NB4 (cell line): ENCODE data around the gene DNAJC6.
"Not testable (repeated sequence)": the region's sequence is repeated elsewhere in the genome, so short reads cannot be mapped to it uniquely, and the experiment has no call there.

Experiments used
- DNase-seq: peaks from one replicate; pipeline ENCODE4 v3.0.0; 2010; ENCODE audit warnings: low read depth
- H3K4me3 ChIP-seq: one replicate; pipeline ENCODE4 v1.5.1; 2011; ENCODE audit warnings: mild to moderate bottlenecking, low read depth, low read length, moderate library complexity
- CTCF ChIP-seq: IDR thresholded peaks from one replicate; pipeline ENCODE4 v1.5.1; 2012; ENCODE audit warnings: low read depth, low read length
- MAX ChIP-seq: IDR thresholded peaks from 2 replicates; pipeline ENCODE4 v1.6.1; 2011; ENCODE audit warnings: low read depth, low read length
- MYC ChIP-seq: IDR thresholded peaks from 2 replicates; pipeline ENCODE4 v1.6.1; 2011; ENCODE audit warnings: low read depth, low read length
- POLR2A ChIP-seq: IDR thresholded peaks from 2 replicates; pipeline ENCODE4 v1.6.1; 2011; ENCODE audit warnings: mild to moderate bottlenecking; ENCODE audit not compliant: insufficient read length; ENCODE audit errors: extremely low read depth

The DNAJC6 gene

DNA sequence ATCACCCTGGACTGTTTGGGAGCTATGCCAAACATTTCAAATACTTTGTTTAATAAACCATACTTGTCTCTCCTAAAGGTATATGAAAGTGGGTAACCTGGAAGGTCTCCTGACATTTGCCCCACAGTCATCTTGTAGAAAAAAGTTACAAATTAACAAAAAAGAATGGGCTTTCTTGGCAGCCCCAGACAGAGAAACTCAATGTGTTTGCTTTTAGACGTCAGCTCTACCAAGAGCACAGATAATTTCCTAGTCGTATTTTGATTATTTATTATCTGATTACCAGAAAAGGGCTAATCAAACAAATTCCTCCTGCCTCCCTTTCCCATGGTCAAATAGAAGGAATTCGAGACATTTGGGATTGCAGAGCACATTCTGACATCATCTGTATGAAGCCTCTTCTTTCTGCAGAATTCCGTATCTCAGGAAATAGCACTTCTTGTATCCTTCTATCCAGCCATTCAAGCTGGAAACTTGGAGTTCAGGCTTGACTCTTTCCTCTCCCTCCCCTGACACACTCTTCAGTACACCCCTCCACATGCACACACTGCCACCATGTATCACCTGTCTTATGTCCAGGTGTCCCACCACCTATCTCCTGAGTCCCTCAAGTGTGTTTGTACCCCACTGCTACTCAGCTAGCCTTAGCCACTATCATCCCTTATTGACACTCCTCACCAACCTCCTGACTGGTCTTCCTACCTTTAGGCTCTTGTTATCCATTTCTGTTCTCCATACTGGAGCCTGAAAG is 68.3 kb downstream of the DNAJC6 start:
- TF ChIP-seq CTCF, result no peak
- no peak for TF ChIP-seq MYC
- no peak for TF ChIP-seq MAX
- no peak for TF ChIP-seq POLR2A
- H3K4me3 ChIP-seq, result no peak overlapping the region
- DNase-seq, result no peak

GRCh38 chr1:65378247-65378946 is 69.1 kb downstream of the DNAJC6 start:
- DNase-seq, result no peak
- TF ChIP-seq MAX (no peak), CTCF (no peak), MYC (no peak), POLR2A (no peak)
- no peak overlapping the region for H3K4me3 ChIP-seq

- not testable (repeated sequence) for H3K4me3 ChIP-seq, DNase-seq
Measured at GRCh38 chr1:65384426-65384825, 75.1 kb downstream of the DNAJC6 start.

DNA sequence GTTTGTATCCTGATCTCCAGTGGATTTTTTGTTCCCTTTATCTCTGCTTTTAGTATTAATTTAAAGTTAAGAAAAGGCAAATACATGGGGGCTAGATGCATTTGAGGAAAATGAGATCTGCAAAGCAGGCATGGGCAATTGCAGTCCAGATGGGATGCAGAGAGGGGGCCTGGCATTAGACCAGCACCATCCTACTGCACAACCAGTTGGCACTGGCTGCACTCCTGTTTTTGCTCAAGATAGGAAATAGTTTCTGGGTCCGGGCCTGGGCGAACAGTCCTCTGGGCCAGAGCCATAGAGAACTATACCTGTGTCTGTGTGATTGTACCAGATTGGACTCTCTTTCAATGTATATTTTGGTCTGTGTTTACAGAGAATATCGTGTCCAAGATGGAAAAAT is 77.1 kb downstream of the DNAJC6 start:
- TF ChIP-seq MAX, result no peak
- TF ChIP-seq MYC, result no peak
- no peak for TF ChIP-seq POLR2A
- no peak for TF ChIP-seq CTCF
- H3K4me3 ChIP-seq, result no peak overlapping the region
- DNase-seq, result no peak

DNA sequence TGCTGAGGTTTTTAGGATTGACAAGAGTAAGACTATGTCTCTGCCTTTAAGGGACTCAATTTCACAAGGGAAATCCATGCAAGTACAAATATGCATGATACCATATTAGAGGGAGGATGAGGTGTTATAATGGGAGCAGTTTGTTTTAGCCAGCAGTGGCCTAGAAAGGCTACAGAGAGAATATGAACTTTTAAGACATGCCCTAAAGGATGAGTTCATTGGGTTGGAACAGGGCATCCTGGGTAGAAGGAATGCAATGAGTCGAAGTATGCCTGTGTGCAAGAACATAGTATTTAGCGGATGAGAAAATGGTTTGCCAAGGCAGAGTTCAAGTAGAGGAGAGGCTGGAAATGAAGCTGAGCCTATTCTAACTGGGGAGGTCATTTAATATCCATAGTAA is 78.5 kb downstream of the DNAJC6 start:
- no peak overlapping the region for H3K4me3 ChIP-seq
- DNase-seq, result no peak
- no peak for TF ChIP-seq POLR2A
- no peak for TF ChIP-seq MAX
- TF ChIP-seq CTCF, result no peak
- no peak for TF ChIP-seq MYC

- TF ChIP-seq MAX (no peak), POLR2A (no peak), MYC (no peak), CTCF (no peak)
- DNase-seq, result no peak
- no peak overlapping the region for H3K4me3 ChIP-seq
Measured at GRCh38 chr1:65388908-65389695, 79.8 kb downstream of the DNAJC6 start.
